A673 (cell line): Measurements from ENCODE around the gene SLC16A10.

ENCODE experiments used
- CTCF ChIP-seq: fragments of 300-800, 200-600 bp; sonication (generic); conservative IDR thresholded peaks from 2 replicates; pipeline ENCODE4 v1.5.1; 2017; ENCODE audit warnings: low read depth, mild to moderate bottlenecking, antibody characterized with exemption, low read length, moderate library complexity, mixed read lengths
- EZH2 ChIP-seq: fragments of 200-600 bp; sonication (generic); IDR thresholded peaks from 2 replicates; pipeline ENCODE4 v1.6.1; 2017; ENCODE audit warnings: borderline replicate concordance, low read depth, mild to moderate bottlenecking, mixed read lengths, antibody characterized with exemption, low read length; ENCODE audit not compliant: poor library complexity, severe bottlenecking

- TF ChIP-seq CTCF (no peak), EZH2 (no peak)
Measured at GRCh38 chr6:111220383-111221031, 133.2 kb downstream of the SLC16A10 start.
